GM12865 (cell line): ENCODE results near the gene HOXB5.

Source experiments
- DNase-seq: peaks from one replicate; pipeline ENCODE4 v3.0.0; 2010; ENCODE audit warnings: low read depth
- H3K4me3 ChIP-seq: 2 replicates; pipeline ENCODE4 v1.5.1; 2011; ENCODE audit warnings: mild to moderate bottlenecking, low read depth, low read length, control low read depth
- CTCF ChIP-seq: IDR thresholded peaks from 2 replicates; pipeline ENCODE4 v1.5.1; 2011; ENCODE audit warnings: low read length, control low read depth, low read depth, inconsistent platforms; ENCODE audit not compliant: insufficient read depth; ENCODE audit errors: missing control alignments

The HOXB5 gene

GRCh38 chr17:48627623-48628521, 34.3 kb upstream of the HOXB5 start:
- no peak for TF ChIP-seq CTCF
- H3K4me3 ChIP-seq, result no peak overlapping the region
- no peak for DNase-seq

- DNase-seq, result no peak
- no peak for TF ChIP-seq CTCF
- no peak overlapping the region for H3K4me3 ChIP-seq
Measured at GRCh38 chr17:48627118-48627597, 33.6 kb upstream of the HOXB5 start.

- TF ChIP-seq CTCF, result no peak
Measured at GRCh38 chr17:48626245-48627117, 32.9 kb upstream of the HOXB5 start, which contains the start of gene HOXB9. Gene HOXB9 (minus strand): TSS chr17:48626358. CDS start chr17:48626269, 89 bp downstream.

GRCh38 chr17:48625495-48626244, 32.1 kb upstream of the HOXB5 start:
- no peak for TF ChIP-seq CTCF
- peak overlapping the region; percentile 44 for H3K4me3 ChIP-seq
- DNase-seq, result peak; percentile 51

More at GRCh38 chr17:48626245-48627117, 32.9 kb upstream of the HOXB5 start, which contains the start of gene HOXB9:
- H3K4me3 ChIP-seq, result peak within 1 kb of the TSS; percentile 44
- DNase-seq, result no peak

- H3K4me3 ChIP-seq, result no peak overlapping the region; the same call in 1 of the 2 replicates
- no peak for DNase-seq
- no peak for TF ChIP-seq CTCF
Measured at GRCh38 chr17:48624544-48625494, 31.2 kb upstream of the HOXB5 start.

GRCh38 chr17:48624118-48624517, 30.5 kb upstream of the HOXB5 start:
- no peak overlapping the region for H3K4me3 ChIP-seq
- DNase-seq, result no peak
- no peak for TF ChIP-seq CTCF
